GM18519 (cell line): ENCODE data around the gene TNIP1.

ENCODE experiments used
- ATAC-seq: cut with Tn5 transposase; IDR thresholded peaks from one replicate; pipeline ENCODE4 v1.9.1; 2021; ENCODE audit warnings: mild to moderate bottlenecking, moderate library complexity; ENCODE audit not compliant: unreplicated experiment, low FRiP score

TNIP1 gene

GRCh38 chr5:151086192-151086869, 5.5 kb upstream of the TNIP1 start:
- no peak for ATAC-seq

GRCh38 chr5:151085517-151086041, 4.7 kb upstream of the TNIP1 start:
- ATAC-seq: no peak

GRCh38 chr5:151084363-151084762, 3.5 kb upstream of the TNIP1 start:
- ATAC-seq: no peak

- no peak for ATAC-seq
Observed at GRCh38 chr5:151083081-151083676, 2.3 kb upstream of the TNIP1 start.

- no peak for ATAC-seq
Observed at GRCh38 chr5:151082282-151082902, 1.6 kb upstream of the TNIP1 start.

- ATAC-seq: no peak
Observed at GRCh38 chr5:151081431-151082281, 822 bp upstream of the TNIP1 start.

GRCh38 chr5:151079838-151080612, 809 bp downstream of the TNIP1 start:
- ATAC-seq: no peak

GRCh38 chr5:151078490-151079262, 2.2 kb downstream of the TNIP1 start:
- ATAC-seq: peak; percentile 36

GRCh38 chr5:151077967-151078366, 2.9 kb downstream of the TNIP1 start:
- no peak for ATAC-seq

- ATAC-seq: no peak
Observed at GRCh38 chr5:151077419-151077818, 3.4 kb downstream of the TNIP1 start.

GRCh38 chr5:151076616-151077015, 4.2 kb downstream of the TNIP1 start:
- ATAC-seq: no peak

- ATAC-seq: no peak
Observed at GRCh38 chr5:151075698-151076331, 5.0 kb downstream of the TNIP1 start.

- ATAC-seq: no peak
Observed at GRCh38 chr5:151074557-151074956, 6.3 kb downstream of the TNIP1 start.

- no peak for ATAC-seq
Observed at GRCh38 chr5:151073280-151073679, 7.6 kb downstream of the TNIP1 start.

- ATAC-seq: no peak
Observed at GRCh38 chr5:151072630-151073025, 8.2 kb downstream of the TNIP1 start.

GRCh38 chr5:151071848-151072629, 8.8 kb downstream of the TNIP1 start:
- ATAC-seq: no peak

- ATAC-seq: no peak
Observed at GRCh38 chr5:151071021-151071420, 9.8 kb downstream of the TNIP1 start.

- no peak for ATAC-seq
Observed at GRCh38 chr5:151070449-151070848, 10.4 kb downstream of the TNIP1 start.
